Measurements from ENCODE around the gene ARHGEF4.

ARHGEF4 gene

DNA sequence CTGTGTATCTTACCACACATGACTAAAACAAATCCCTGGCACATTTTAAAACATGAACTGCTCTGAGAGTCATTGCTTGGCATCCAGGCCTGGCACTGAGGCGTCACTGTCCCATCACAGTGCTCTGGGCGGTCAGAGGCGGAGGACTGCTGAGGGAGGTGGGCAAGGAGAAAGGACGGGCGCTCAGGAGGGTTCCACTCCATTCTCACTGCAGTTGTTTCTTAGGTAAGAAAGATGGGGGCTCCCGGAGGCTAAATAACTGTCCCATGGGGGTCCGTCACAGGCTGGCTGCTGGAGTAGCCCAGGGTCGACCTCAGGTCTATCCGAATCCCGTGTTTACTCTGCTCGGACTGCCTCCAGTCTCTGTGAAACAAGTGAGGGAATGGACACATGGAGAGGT lies 139.0 kb downstream of the ARHGEF4 start:
- no peak for TF ChIP-seq CTCF (IDR thresholded peaks at IDR 0.05; ENCODE audit: control insufficient read depth, insufficient read depth, low read depth, low read length, missing control alignments)
- no peak for DNase-seq (ENCODE audit: low read depth)
- H3K4me3 ChIP-seq (ENCODE audit: control insufficient read depth, low read depth, low read length): no peak overlapping the region

DNA sequence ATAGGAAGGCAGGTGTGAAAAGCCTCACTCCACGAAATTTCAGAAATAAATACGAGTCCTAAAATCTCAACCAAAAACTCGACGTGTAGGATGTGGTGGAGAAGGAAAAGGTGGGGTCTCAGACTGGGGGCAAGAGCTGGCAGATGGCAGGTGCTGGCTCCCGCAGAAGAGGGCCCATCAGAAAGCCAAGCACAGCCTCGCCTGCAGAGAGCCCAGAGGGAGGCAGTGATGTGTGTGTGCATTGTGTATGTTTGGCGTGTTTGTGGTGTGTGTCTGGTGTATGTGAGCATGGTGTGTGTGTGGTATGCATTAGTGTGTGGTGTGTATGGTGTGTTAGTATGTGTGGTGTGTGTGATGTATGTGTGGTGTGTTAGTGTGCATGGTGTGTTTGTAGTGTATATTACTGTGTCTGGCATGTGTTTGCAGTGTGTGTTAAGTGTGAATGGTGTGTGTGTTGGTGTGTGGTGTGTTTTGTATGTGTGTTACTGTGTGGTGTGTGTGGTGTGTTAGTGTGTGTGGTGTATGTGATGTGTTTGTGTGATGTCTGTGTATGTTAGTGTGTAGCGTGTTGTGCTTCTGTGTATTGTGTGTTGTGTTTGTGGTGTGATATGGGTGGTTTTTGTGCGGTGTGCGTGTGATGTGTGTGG lies 140.0 kb downstream of the ARHGEF4 start:
- TF ChIP-seq CTCF (IDR thresholded peaks at IDR 0.05; ENCODE audit: control insufficient read depth, insufficient read depth, low read depth, low read length, missing control alignments): no peak

DNA sequence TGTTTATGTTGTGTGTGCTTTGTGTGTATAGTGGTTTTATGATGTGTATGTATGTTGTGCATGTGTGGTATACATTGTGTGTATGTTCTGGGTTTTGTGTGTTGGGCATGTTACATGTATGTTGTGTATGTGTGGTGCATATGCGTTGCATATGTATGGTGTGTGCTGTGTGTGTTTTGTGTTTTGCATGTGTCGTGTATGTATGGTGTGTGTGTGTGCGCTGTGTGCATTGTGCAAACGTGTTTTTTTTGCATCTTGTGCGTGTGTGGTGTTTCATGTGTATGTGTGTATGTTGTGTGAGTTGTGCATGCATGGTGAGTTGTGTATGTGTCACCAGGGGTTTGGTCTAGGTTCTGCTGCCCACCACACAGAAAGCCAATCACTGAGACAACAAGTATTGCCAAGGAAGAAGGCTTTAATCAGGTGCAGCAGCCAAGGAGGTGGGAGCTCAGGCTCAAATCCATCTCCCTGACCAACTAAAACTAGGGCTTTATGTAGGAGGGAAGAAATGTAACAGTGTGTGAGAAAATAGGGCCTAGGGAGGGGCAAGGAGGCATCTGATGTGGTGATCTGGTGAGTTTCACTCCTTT lies 140.8 kb downstream of the ARHGEF4 start:
- no peak for TF ChIP-seq CTCF (IDR thresholded peaks at IDR 0.05; ENCODE audit: control insufficient read depth, insufficient read depth, low read depth, low read length, missing control alignments)
- no peak overlapping the region for H3K4me3 ChIP-seq (ENCODE audit: control insufficient read depth, low read depth, low read length)
- DNase-seq (ENCODE audit: low read depth): no peak

More for the DNA sequence above, 140.0 kb downstream of the ARHGEF4 start:
- H3K4me3 ChIP-seq (ENCODE audit: control insufficient read depth, low read depth, low read length): no peak overlapping the region
- no peak for DNase-seq (ENCODE audit: low read depth)

DNA sequence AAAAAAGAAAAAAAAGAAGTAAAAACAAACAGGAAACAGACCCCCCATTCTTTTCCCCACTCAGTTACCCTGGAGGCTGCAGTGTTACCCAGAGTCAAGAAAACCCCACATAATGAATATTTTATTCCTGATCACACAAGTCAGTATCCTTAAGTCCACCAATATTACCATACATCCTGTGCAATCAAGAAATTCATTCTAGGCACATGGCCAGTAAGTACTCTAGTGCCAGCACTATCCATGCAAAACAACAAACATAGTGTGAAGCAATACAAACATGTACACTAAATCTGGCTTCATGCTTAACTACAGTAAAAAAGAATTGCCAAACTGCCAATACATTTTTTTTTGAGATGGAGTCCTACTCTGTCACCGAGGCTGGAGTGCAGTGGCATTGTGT lies 145.0 kb downstream of the ARHGEF4 start:
- H3K4me3 ChIP-seq (ENCODE audit: control insufficient read depth, low read depth, low read length): no peak overlapping the region
- TF ChIP-seq CTCF (IDR thresholded peaks at IDR 0.05; ENCODE audit: control insufficient read depth, insufficient read depth, low read depth, low read length, missing control alignments): no peak
- DNase-seq (ENCODE audit: low read depth): no peak

- no peak for DNase-seq (ENCODE audit: low read depth)
- H3K4me3 ChIP-seq (ENCODE audit: control insufficient read depth, low read depth, low read length): no peak overlapping the region
- TF ChIP-seq CTCF (IDR thresholded peaks at IDR 0.05; ENCODE audit: control insufficient read depth, insufficient read depth, low read depth, low read length, missing control alignments): no peak
These were observed 148.6 kb downstream of the ARHGEF4 start for GRCh38 chr2:130985206-130985780.

DNA sequence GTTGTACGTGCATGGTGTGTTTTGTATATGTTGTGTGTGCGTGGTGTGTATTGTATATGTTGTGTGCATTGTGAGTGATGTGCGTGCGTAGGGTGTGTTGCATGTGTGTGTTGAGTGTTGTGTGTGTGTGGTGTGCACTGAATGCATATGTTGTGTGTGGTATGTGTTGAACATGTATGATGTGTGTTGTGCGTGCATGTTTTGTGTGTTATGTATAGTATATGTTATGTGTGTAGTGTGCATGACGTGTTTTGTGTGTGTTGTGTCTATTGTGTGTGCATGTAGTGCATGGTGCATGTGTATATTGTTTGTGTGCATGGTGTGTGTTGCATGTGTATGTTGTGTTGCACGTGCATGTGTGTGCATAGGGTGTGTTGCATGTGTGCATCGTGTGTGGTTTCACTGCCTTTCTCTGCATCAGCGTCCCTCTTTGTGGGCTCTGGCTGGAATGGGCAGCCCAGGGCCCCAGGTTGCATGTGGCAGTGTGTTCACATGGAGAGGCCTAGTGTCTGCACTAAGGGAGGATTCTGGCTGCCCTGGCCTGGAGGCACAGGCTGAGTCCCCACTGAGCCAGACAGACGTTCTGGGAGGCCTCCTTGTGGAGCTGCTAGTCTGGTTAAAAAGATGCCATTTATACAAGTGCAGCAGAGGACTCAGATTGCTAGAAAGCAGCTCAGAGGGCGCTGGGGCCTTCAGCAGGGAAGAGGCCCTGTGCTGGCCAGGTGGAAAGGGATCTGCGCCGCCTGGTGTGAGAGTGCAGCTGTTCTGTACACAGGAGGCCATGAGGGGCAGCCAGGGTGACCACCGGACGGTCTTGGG lies 149.3 kb downstream of the ARHGEF4 start:
- no peak for DNase-seq (ENCODE audit: low read depth)
- no peak overlapping the region for H3K4me3 ChIP-seq (ENCODE audit: control insufficient read depth, low read depth, low read length)
- TF ChIP-seq CTCF (IDR thresholded peaks at IDR 0.05; ENCODE audit: control insufficient read depth, insufficient read depth, low read depth, low read length, missing control alignments): no peak
